A549 treated with CORT108297 at 1 μM for 4 hours (cell line): ENCODE measurements around the gene CDCA7L. TPM values are rescaled to one million over a fixed set of nuclear protein-coding genes. Genes with fewer than 3 reads are reported as not detected.

Experiments
- total RNA-seq: library from RNA; stranded (reverse); fragments of 200-300 nt; extraction: Qiagen RNA extraction; gene quantifications from 5 replicates; pipeline ENCODE4 v1.2.3, GENCODE V29; 2022

CDCA7L gene
- total RNA-seq: 13.8 to 18.3 TPM (median 15.7 TPM) in 5 replicates

GRCh38 chr7:21945454-21946221 lies at the start of gene CDCA7L:
Gene CDCA7L (minus strand): TSS chr7:21945899. CDS start chr7:21945804, 95 bp downstream.

